HepG2 (cell line): ENCODE data around the gene UBR4. TPM values are rescaled to one million over a fixed set of nuclear protein-coding genes. Genes with fewer than 3 reads are reported as not detected.

ENCODE experiments used
- AHR ChIP-seq: IDR thresholded peaks from 2 replicates; pipeline ENCODE4 v1.6.1; 2018; ENCODE audit warnings: missing genetic modification reagents, missing compliant biosample characterization
- ATRX ChIP-seq: sonication (generic); formaldehyde crosslinking; IDR thresholded peaks from 2 replicates; pipeline ENCODE4 v1.4.0; 2020; ENCODE audit warnings: missing genetic modification reagents, borderline replicate concordance
- GZF1 ChIP-seq: sonication (generic); formaldehyde crosslinking; IDR thresholded peaks from 2 replicates; pipeline ENCODE4 v1.5.1; 2020; ENCODE audit warnings: mild to moderate bottlenecking, missing genetic modification reagents
- HNRNPLL ChIP-seq: fragments of 200-400 bp; formaldehyde crosslinking; IDR thresholded peaks from 2 replicates; pipeline ENCODE4 v1.6.1; 2017; ENCODE audit warnings: mild to moderate bottlenecking, low read depth, low read length; ENCODE audit not compliant: poor library complexity, severe bottlenecking
- JDP2 ChIP-seq: sonication (generic); formaldehyde crosslinking; IDR thresholded peaks from 2 replicates; pipeline ENCODE4 v1.8.1; 2022; ENCODE audit warnings: missing genetic modification reagents, borderline replicate concordance
- MEF2D ChIP-seq: sonication (generic); formaldehyde crosslinking; IDR thresholded peaks from 2 replicates; pipeline ENCODE4 v1.5.1; 2020; ENCODE audit warnings: mild to moderate bottlenecking, missing genetic modification reagents
- MEIS1 ChIP-seq: sonication (generic); formaldehyde crosslinking; IDR thresholded peaks from 2 replicates; pipeline ENCODE4 v1.9.0; 2021; ENCODE audit warnings: mild to moderate bottlenecking, missing genetic modification reagents, moderate library complexity, borderline replicate concordance
- MIER2 ChIP-seq: IDR thresholded peaks from 2 replicates; pipeline ENCODE4 v1.6.1; 2016; ENCODE audit warnings: missing biosample characterization, missing genetic modification reagents
- MTA1 ChIP-seq: sonication (generic); formaldehyde crosslinking; IDR thresholded peaks from 2 replicates; pipeline ENCODE4 v1.4.0; 2020; ENCODE audit warnings: missing genetic modification reagents, mild to moderate bottlenecking, borderline replicate concordance
- PHF20 ChIP-seq: sonication (generic); formaldehyde crosslinking; IDR thresholded peaks from 2 replicates; pipeline ENCODE4 v1.5.0; 2020; ENCODE audit warnings: mild to moderate bottlenecking, missing genetic modification reagents
- ZNF224 ChIP-seq: sonication (generic); formaldehyde crosslinking; IDR thresholded peaks from 2 replicates; pipeline ENCODE4 v1.5.0; 2020; ENCODE audit warnings: mild to moderate bottlenecking, missing genetic modification reagents
- ZNF33A ChIP-seq: sonication (generic); formaldehyde crosslinking; IDR thresholded peaks from 2 replicates; pipeline ENCODE4 v1.5.1; 2020; ENCODE audit warnings: missing genetic modification reagents, mild to moderate bottlenecking, moderate library complexity, borderline replicate concordance
- ZNF563 ChIP-seq: sonication (generic); formaldehyde crosslinking; IDR thresholded peaks from 2 replicates; pipeline ENCODE4 v1.8.0; 2022; ENCODE audit warnings: mild to moderate bottlenecking, moderate library complexity, missing genetic modification reagents
- ZNF670 ChIP-seq: sonication (generic); formaldehyde crosslinking; IDR thresholded peaks from 2 replicates; pipeline ENCODE4 v1.8.0; 2022; ENCODE audit warnings: mild to moderate bottlenecking, missing genetic modification reagents, borderline replicate concordance
- ZNF781 ChIP-seq: sonication (generic); formaldehyde crosslinking; IDR thresholded peaks from 2 replicates; pipeline ENCODE4 v1.5.1; 2020; ENCODE audit warnings: borderline replicate concordance, mild to moderate bottlenecking, missing genetic modification reagents; ENCODE audit errors: not compliant biosample characterization
- polyA plus RNA-seq, 8 experiments: library from polyadenylated mRNA; depleted of rRNA in 3 of 8; stranded (reverse) in 7 of 8; unstranded in 1 of 8; fragments of >200 nt; fragmentation: Illumina TruSeq in 4 of 8; extraction: Trizol in 4 of 8; gene quantifications; 2 replicates each; pipeline versions ENCODE4 v1.2.1 to v1.2.3, GENCODE V29; 2011 to 2016; ENCODE audit warnings: low read depth in 4 of 8, missing spikeins in 1 of 8, mixed read lengths in 1 of 8; ENCODE audit not compliant: insufficient read depth in 1 of 8
- total RNA-seq, 5 experiments: library from RNA; depleted of rRNA; stranded (reverse); fragments of >200 nt; fragmentation: Illumina TruSeq; extraction: Trizol; gene quantifications; 2 replicates each; pipeline ENCODE4 v1.2.3, GENCODE V29; 2016; ENCODE audit warnings: low read depth in 1 of 5
- TF ChIP-seq, protein P1 (sequence below), 2 experiments: IDR thresholded peaks; 2 replicates each; pipeline ENCODE4 v1.6.1; 2011 to 2012; ENCODE audit warnings: low read length in 2 of 2, borderline replicate concordance in 1 of 2, low read depth in 1 of 2, mild to moderate bottlenecking in 1 of 2, moderate library complexity in 1 of 2
- TF ChIP-seq, protein P2 (sequence below): sonication (generic); formaldehyde crosslinking; IDR thresholded peaks from 2 replicates; pipeline ENCODE4 v1.5.0; 2020; ENCODE audit warnings: missing genetic modification reagents, mild to moderate bottlenecking, borderline replicate concordance
- TF ChIP-seq, protein P3 (sequence below): sonication (generic); formaldehyde crosslinking; IDR thresholded peaks from 2 replicates; pipeline ENCODE4 v1.4.0; 2020; ENCODE audit warnings: missing genetic modification reagents
- TF ChIP-seq, protein P4 (sequence below): sonication (generic); formaldehyde crosslinking; IDR thresholded peaks from 2 replicates; pipeline ENCODE4 v1.5.0; 2020; ENCODE audit warnings: missing genetic modification reagents

Gene UBR4
- total and polyA plus RNA-seq, 2 of the 13 experiments (the other 11 are each of a cell fraction or from before 2014, with no cell fraction given), result 59.1 to 106 TPM

DNA sequence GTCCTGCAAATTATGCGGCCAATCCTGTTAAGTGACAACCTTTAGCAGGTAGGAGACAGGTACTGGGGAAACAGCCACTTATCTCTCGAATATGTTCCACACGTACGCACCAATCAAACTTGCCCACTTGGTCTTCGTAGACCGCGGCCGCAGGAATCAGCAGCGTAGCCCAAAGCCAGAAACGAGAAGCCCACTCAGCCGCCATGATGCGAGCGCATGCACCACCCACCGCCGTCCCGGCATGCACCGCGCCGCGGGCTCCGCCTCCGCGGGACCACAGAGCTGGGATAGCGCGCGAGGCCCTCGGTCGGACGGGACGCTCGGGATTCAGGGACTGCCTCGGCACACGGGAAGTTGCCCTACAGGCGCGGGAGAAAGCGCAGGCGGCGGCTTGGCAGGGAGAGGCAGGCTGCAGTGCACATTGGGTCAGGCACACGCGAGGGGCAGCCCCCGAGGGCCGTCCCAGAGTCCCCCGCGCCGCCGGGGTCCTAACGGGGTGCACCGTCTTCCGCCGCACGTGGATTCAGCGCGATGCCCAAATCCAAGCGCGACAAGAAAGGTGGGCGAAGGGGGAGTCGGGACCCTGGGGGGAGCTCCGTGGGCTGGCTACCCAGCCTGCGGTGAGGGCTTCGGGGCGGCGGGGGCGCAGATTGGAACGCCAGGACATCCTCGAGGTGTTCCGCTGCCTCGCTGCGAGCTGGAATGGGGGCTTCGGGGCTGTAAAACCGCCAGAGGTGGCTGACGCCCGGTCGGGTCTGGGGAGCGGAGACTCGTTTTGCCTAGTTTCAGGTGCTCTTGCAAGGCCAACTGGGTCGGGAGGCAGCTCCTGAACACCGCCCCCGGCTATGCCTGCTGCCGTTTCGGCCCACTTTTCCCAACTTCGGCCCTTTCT, 41.5 kb upstream of the UBR4 start, which contains the start of the genes EMC1 and MRTO4 (continued):
- TF ChIP-seq AHR, result peak; percentile 86; the same call in 1 of the 2 replicates
- TF ChIP-seq, protein P1, sequence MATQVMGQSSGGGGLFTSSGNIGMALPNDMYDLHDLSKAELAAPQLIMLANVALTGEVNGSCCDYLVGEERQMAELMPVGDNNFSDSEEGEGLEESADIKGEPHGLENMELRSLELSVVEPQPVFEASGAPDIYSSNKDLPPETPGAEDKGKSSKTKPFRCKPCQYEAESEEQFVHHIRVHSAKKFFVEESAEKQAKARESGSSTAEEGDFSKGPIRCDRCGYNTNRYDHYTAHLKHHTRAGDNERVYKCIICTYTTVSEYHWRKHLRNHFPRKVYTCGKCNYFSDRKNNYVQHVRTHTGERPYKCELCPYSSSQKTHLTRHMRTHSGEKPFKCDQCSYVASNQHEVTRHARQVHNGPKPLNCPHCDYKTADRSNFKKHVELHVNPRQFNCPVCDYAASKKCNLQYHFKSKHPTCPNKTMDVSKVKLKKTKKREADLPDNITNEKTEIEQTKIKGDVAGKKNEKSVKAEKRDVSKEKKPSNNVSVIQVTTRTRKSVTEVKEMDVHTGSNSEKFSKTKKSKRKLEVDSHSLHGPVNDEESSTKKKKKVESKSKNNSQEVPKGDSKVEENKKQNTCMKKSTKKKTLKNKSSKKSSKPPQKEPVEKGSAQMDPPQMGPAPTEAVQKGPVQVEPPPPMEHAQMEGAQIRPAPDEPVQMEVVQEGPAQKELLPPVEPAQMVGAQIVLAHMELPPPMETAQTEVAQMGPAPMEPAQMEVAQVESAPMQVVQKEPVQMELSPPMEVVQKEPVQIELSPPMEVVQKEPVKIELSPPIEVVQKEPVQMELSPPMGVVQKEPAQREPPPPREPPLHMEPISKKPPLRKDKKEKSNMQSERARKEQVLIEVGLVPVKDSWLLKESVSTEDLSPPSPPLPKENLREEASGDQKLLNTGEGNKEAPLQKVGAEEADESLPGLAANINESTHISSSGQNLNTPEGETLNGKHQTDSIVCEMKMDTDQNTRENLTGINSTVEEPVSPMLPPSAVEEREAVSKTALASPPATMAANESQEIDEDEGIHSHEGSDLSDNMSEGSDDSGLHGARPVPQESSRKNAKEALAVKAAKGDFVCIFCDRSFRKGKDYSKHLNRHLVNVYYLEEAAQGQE (IDR thresholded peaks at IDR 0.05; ENCODE audit: borderline replicate concordance in 1 of 2, low read depth in 1 of 2, low read length in 2 of 2), result no peak; a peak in 1 of 4 replicates
- peak; percentile 89 for TF ChIP-seq ZNF781 (CRISPR knock-in tag)
- peak; percentile 48 for TF ChIP-seq MIER2
- TF ChIP-seq, protein P2, sequence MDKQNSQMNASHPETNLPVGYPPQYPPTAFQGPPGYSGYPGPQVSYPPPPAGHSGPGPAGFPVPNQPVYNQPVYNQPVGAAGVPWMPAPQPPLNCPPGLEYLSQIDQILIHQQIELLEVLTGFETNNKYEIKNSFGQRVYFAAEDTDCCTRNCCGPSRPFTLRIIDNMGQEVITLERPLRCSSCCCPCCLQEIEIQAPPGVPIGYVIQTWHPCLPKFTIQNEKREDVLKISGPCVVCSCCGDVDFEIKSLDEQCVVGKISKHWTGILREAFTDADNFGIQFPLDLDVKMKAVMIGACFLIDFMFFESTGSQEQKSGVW (CRISPR knock-in tag), result no peak
- no peak for TF ChIP-seq MTA1 (CRISPR knock-in tag)
- no peak; the same call in 1 of the 2 replicates for TF ChIP-seq ZNF224 (CRISPR knock-in tag)
- TF ChIP-seq MEIS1 (CRISPR knock-in tag), result no peak
- TF ChIP-seq, protein P3, sequence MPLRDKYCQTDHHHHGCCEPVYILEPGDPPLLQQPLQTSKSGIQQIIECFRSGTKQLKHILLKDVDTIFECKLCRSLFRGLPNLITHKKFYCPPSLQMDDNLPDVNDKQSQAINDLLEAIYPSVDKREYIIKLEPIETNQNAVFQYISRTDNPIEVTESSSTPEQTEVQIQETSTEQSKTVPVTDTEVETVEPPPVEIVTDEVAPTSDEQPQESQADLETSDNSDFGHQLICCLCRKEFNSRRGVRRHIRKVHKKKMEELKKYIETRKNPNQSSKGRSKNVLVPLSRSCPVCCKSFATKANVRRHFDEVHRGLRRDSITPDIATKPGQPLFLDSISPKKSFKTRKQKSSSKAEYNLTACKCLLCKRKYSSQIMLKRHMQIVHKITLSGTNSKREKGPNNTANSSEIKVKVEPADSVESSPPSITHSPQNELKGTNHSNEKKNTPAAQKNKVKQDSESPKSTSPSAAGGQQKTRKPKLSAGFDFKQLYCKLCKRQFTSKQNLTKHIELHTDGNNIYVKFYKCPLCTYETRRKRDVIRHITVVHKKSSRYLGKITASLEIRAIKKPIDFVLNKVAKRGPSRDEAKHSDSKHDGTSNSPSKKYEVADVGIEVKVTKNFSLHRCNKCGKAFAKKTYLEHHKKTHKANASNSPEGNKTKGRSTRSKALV (CRISPR knock-in tag), result no peak; the same call in 1 of the 2 replicates
- TF ChIP-seq, protein P4, sequence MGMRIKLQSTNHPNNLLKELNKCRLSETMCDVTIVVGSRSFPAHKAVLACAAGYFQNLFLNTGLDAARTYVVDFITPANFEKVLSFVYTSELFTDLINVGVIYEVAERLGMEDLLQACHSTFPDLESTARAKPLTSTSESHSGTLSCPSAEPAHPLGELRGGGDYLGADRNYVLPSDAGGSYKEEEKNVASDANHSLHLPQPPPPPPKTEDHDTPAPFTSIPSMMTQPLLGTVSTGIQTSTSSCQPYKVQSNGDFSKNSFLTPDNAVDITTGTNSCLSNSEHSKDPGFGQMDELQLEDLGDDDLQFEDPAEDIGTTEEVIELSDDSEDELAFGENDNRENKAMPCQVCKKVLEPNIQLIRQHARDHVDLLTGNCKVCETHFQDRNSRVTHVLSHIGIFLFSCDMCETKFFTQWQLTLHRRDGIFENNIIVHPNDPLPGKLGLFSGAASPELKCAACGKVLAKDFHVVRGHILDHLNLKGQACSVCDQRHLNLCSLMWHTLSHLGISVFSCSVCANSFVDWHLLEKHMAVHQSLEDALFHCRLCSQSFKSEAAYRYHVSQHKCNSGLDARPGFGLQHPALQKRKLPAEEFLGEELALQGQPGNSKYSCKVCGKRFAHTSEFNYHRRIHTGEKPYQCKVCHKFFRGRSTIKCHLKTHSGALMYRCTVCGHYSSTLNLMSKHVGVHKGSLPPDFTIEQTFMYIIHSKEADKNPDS (CRISPR knock-in tag), result peak; percentile 64; the same call in 1 of the 2 replicates
- TF ChIP-seq ATRX (CRISPR knock-in tag), result no peak
- TF ChIP-seq MEF2D (CRISPR knock-in tag), result peak; percentile 72; the same call in 1 of the 2 replicates
- TF ChIP-seq HNRNPLL, result peak; percentile 60
- TF ChIP-seq ZNF33A (CRISPR knock-in tag), result peak; percentile 89; the same call in 1 of the 2 replicates
- TF ChIP-seq PHF20, result peak; percentile 96
- no peak for TF ChIP-seq JDP2 (CRISPR knock-in tag)
- TF ChIP-seq ZNF670 (CRISPR knock-in tag), result peak; percentile 98
- peak; percentile 95 for TF ChIP-seq ZNF563
- TF ChIP-seq GZF1, result no peak
